ENCODE results near the gene CYP26B1.

GRCh38 chr2:72134408-72134996, 13.2 kb downstream of the CYP26B1 start:
- TF ChIP-seq ZFP30 (CRISPR knock-in tag; IDR thresholded peaks at IDR 0.05), result no peak
- TF ChIP-seq BACH2 (CRISPR knock-in tag; IDR thresholded peaks at IDR 0.05; ENCODE audit: borderline replicate concordance), result no peak
- no peak for TF ChIP-seq ZC3H10 (CRISPR knock-in tag; IDR thresholded peaks at IDR 0.05)
